K562 (cell line): ENCODE data around the gene AGO3. TPM values are rescaled to one million over a fixed set of nuclear protein-coding genes. Genes with fewer than 3 reads are reported as not detected.

Experiments used
- ATF3 ChIP-seq, 2 experiments: fragments of 450-650 bp in 1 of 2; sonication (generic) in 1 of 2; formaldehyde crosslinking in 1 of 2; IDR thresholded peaks in 1 of 2; conservative IDR thresholded peaks in 1 of 2; 2 replicates each; pipeline versions ENCODE4 v1.6.1 to v1.8.1; 2016 to 2023; ENCODE audit warnings: mild to moderate bottlenecking in 2 of 2, moderate library complexity in 2 of 2, inconsistent platforms in 1 of 2, missing genetic modification reagents in 1 of 2
- FOXJ3 ChIP-seq: sonication (generic); formaldehyde crosslinking; IDR thresholded peaks from 2 replicates; pipeline ENCODE4 v1.4.0; 2020; ENCODE audit warnings: mild to moderate bottlenecking, missing genetic modification reagents
- GABPB2 ChIP-seq: fragments of 250-450 bp; sonication (Bioruptor Pico); conservative IDR thresholded peaks from 2 replicates; pipeline ENCODE4 v1.5.1; 2021; ENCODE audit warnings: mild to moderate bottlenecking
- HDAC3 ChIP-seq: fragments of 450-650 bp; IDR thresholded peaks from 2 replicates; pipeline ENCODE4 v1.6.1; 2018; ENCODE audit warnings: borderline replicate concordance, mild to moderate bottlenecking, moderate library complexity; ENCODE audit not compliant: partially characterized antibody
- HNRNPL ChIP-seq: fragments of 200-400 bp; formaldehyde crosslinking; IDR thresholded peaks from 2 replicates; pipeline ENCODE4 v1.6.1; 2017; ENCODE audit warnings: low read depth, mild to moderate bottlenecking, low read length
- NEUROD1 ChIP-seq: fragments of 150-350 bp; IDR thresholded peaks from 2 replicates; pipeline ENCODE4 v1.6.1; 2014; ENCODE audit warnings: borderline replicate concordance, low read length, low read depth; ENCODE audit not compliant: partially characterized antibody
- NFE2 ChIP-seq: IDR thresholded peaks from 2 replicates; pipeline ENCODE4 v1.6.1; 2014; ENCODE audit warnings: antibody characterized with exemption, low read depth
- PBX2 ChIP-seq, 2 experiments: IDR thresholded peaks in 1 of 2; conservative IDR thresholded peaks in 1 of 2; 2 replicates each; pipeline ENCODE4 v1.6.1; 2016; ENCODE audit warnings: low read depth in 2 of 2, mild to moderate bottlenecking in 1 of 2, missing compliant biosample characterization in 1 of 2, missing genetic modification characterization in 1 of 2, moderate library complexity in 1 of 2
- REST ChIP-seq, 2 experiments: fragments of 450-650 bp; formaldehyde crosslinking in 1 of 2; IDR thresholded peaks; 2 replicates each; pipeline versions ENCODE4 v1.4.0 to v1.6.1; 2014 to 2020; ENCODE audit warnings: mild to moderate bottlenecking in 2 of 2, borderline replicate concordance in 1 of 2, low read depth in 1 of 2
- SMARCB1 ChIP-seq: IDR thresholded peaks from 2 replicates; pipeline ENCODE4 v1.6.1; 2011; ENCODE audit warnings: improper control_type of control experiment, low read depth; ENCODE audit not compliant: insufficient read length
- SRSF3 ChIP-seq: fragments of 200-400 bp; formaldehyde crosslinking; IDR thresholded peaks from 2 replicates; pipeline ENCODE4 v1.6.1; 2016; ENCODE audit warnings: mild to moderate bottlenecking, low read length, moderate library complexity; ENCODE audit not compliant: insufficient read depth
- TAF15 ChIP-seq: fragments of 200-400 bp; formaldehyde crosslinking; IDR thresholded peaks from 2 replicates; pipeline ENCODE4 v1.6.1; 2017; ENCODE audit warnings: mild to moderate bottlenecking, low read depth, low read length, moderate library complexity
- THRB ChIP-seq: fragments of 450-650 bp; formaldehyde crosslinking; conservative IDR thresholded peaks from 2 replicates; pipeline ENCODE4 v1.4.0; 2022; ENCODE audit warnings: mild to moderate bottlenecking, missing genetic modification characterization
- ZNF316 ChIP-seq: fragments of 450-650 bp; IDR thresholded peaks from 2 replicates; pipeline ENCODE4 v1.6.1; 2016
- polyA plus RNA-seq, 8 experiments: library from polyadenylated mRNA; depleted of rRNA in 4 of 8; stranded (reverse) in 5 of 8; unstranded in 3 of 8; fragments of >200 nt; fragmentation: Nextera tagmentation in 2 of 8; fragmentation: Illumina TruSeq in 1 of 8; extraction: Ambion mirVana in 2 of 8; extraction: Trizol in 1 of 8; gene quantifications; 2 replicates each; pipeline versions ENCODE4 v1.2.1 to v1.2.3, GENCODE V29; 2011 to 2014; ENCODE audit warnings: inconsistent platforms in 1 of 8, missing spikeins in 1 of 8
- total RNA-seq, 7 experiments: library from RNA; depleted of rRNA in 6 of 7; stranded (reverse); fragments of >200 nt in 6 of 7; fragmentation: Illumina TruSeq in 2 of 7; extraction: Trizol in 2 of 7; gene quantifications; 2 replicates each; pipeline versions ENCODE4 v1.2.1 to v1.2.3, GENCODE V29; 2011 to 2021; ENCODE audit warnings: low replicate concordance in 1 of 7

Gene AGO3
- total and polyA plus RNA-seq, 9 of the 15 experiments (the other 6 are each of a cell fraction or from before 2014, with no cell fraction given) = 4.5 to 41.5 (median 22.7) TPM

- peak; percentile 99 for TF ChIP-seq REST (IDR thresholded peaks at IDR 0.05; ENCODE audit: borderline replicate concordance)
- TF ChIP-seq REST (CRISPR knock-in tag; IDR thresholded peaks at IDR 0.05; ENCODE audit: low read depth) = peak; percentile 94
- no peak for TF ChIP-seq NFE2
- TF ChIP-seq HNRNPL = no peak
- no peak for TF ChIP-seq SRSF3
- no peak for TF ChIP-seq TAF15
- no peak for TF ChIP-seq SMARCB1
- TF ChIP-seq ATF3 (IDR thresholded peaks at IDR 0.05) = no peak
- no peak for TF ChIP-seq ATF3 (CRISPR knock-in tag; conservative IDR thresholded peaks at IDR 0.05)
- no peak for TF ChIP-seq NEUROD1
- no peak for TF ChIP-seq ZNF316
- no peak for TF ChIP-seq GABPB2 (CRISPR knock-in tag)
- TF ChIP-seq PBX2 (CRISPR knock-in tag; IDR thresholded peaks at IDR 0.05; ENCODE audit: low read depth) = no peak
- TF ChIP-seq PBX2 (tag; conservative IDR thresholded peaks at IDR 0.05; ENCODE audit: low read depth) = peak; percentile 92
- peak; percentile 51 for TF ChIP-seq HDAC3
- TF ChIP-seq THRB (CRISPR knock-in tag) = no peak
- TF ChIP-seq FOXJ3 = no peak
Observed at GRCh38 chr1:35881850-35882273, 49.0 kb upstream of the AGO3 start (continued).
